PFSK-1 (cell line): Measurements from ENCODE around the gene TRRAP.

Experiments
- FOXP2 ChIP-seq: optimal IDR thresholded peaks from 2 replicates; pipeline ENCODE3; 2011; ENCODE audit warnings: borderline replicate concordance, control low read depth, inconsistent platforms; ENCODE audit not compliant: insufficient read depth; ENCODE audit errors: extremely low read length, extremely low read depth
- POLR2AphosphoS5 ChIP-seq: IDR thresholded peaks from 2 replicates; pipeline ENCODE4 v1.6.1; 2012; ENCODE audit warnings: low read depth, mild to moderate bottlenecking, control low read depth, low read length, moderate library complexity
- REST ChIP-seq, 2 experiments: IDR thresholded peaks; 2 replicates each; pipeline versions ENCODE4 v1.6.1 to v1.8.0; 2011 to 2012; ENCODE audit warnings: low read depth in 2 of 2, low read length in 2 of 2, control low read depth in 1 of 2, inconsistent platforms in 1 of 2, mild to moderate bottlenecking in 1 of 2, moderate library complexity in 1 of 2; ENCODE audit not compliant: insufficient read depth in 1 of 2
- SIN3A ChIP-seq: IDR thresholded peaks from 2 replicates; pipeline ENCODE4 v1.6.1; 2012; ENCODE audit warnings: mild to moderate bottlenecking, low read length, moderate library complexity, borderline replicate concordance; ENCODE audit not compliant: insufficient read depth
- TAF1 ChIP-seq: IDR thresholded peaks from 2 replicates; pipeline ENCODE4 v1.6.1; 2012; ENCODE audit warnings: low read length, control low read depth, borderline replicate concordance; ENCODE audit not compliant: insufficient read depth

DNA sequence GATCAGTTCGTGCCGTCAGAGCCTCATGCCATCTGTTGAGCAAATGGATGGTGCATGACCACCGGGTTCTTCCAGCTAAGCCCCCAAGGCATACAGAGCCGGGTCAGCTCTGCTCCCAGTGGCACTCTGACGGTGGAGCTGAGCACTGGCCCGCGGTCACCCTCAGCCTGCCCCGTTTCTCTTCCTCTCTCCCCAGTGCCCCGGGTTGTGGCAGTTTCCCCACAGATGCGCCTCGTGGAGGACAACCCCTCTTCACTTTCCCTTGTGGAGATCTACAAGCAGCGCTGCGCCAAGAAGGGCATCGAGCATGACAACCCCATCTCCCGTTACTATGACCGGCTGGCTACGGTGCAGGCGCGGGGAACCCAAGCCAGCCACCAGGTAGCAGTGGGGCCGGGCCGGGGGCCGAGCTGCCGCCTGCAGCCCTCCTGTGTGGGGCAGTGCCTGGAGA lies 129.9 kb downstream of the TRRAP start:
- TF ChIP-seq POLR2AphosphoS5 (no peak), SIN3A (no peak), TAF1 (no peak), REST (IDR thresholded peaks at IDR 0.05; ENCODE audit: insufficient read depth in 1 of 2, low read depth in 2 of 2, low read length in 2 of 2) (no peak), FOXP2 (no peak)
